NCI-H2227 (cell line): Measurements from ENCODE around the gene NIT1.

Experiments used
- DNase-seq: peaks from one replicate; lab custom pipeline; 2025; ENCODE audit not compliant: unreplicated experiment; lab: John Stamatoyannopoulos, UW

NIT1 gene

DNA sequence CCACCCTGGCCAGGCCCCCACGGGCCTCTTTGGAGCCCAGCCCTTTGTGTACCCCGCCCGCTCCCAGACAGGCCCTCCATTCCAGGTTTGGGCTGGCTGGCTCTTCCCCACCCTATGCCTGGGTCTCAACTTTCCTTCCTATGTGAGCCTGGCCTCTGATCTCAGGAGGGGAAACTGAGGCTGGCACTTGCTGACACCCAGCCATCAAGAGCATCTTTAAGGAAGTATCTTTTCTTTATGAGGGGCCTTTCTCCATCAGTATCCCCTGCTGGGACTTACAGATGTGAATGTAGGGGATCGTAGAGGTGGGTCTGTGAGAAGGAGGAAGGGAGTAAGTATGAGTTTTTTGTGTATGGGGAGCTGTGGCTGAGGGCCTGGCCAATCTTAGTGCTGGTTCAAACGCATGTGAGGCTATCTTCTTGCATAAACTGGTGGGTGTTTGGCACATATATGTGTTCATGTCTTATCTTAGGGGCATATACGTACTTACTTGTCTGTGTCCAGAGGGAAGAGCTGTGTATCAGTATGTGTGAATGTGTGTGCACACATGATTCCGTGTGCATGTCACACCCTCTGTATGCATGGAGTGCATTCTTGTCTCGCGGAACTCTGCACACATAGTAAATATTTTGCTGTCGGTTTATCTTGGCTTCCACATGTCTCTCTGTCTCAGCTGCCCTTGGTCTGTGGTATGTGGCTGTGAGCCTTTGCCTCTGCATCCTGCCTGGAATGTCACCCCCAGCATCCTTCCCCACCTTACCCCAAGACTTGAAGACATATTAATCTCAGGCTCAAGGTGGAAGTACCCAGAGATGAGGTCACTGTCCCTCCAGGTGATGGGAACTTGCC lies 33.9 kb upstream of the NIT1 start:
- DNase-seq: no peak

DNA sequence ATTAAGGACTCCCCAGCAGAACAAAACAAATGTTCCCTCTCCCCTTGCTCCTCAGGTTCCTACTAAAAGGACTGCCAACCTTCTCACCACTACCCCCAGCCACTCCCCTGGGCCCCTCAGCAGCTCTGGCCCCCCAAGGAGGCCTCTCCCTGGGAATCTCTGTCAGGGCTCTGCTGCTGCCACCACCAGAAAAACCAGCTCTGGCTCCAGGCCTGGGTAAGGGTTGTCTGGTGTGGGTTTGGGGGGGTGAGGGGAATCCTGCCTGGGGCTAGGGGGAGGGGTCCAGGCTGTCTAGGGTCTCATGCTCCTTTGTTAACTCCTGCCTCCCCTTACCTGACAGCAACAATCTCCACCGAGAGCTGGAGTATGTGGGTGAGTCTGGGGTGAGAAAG lies 33.3 kb upstream of the NIT1 start:
- DNase-seq: no peak

DNA sequence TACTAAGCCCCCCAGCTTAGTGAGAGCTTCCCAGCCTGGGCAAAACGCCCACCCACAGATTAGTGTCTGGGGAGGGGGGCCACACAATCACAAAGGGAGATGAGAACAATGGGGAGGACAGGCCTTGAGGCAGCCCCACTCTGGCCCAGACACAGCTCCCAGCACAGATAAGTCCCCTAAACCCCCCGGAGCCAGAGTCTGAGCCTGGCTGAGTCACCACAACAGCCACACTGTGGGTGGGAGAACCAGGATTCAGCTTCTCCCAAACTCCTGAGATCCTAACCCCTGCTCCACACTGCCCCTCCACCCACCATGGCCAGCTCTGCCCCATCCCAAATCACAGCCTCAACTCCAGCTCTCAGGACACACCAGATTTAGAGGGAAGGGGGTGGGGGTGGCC lies 32.7 kb upstream of the NIT1 start:
- DNase-seq: no peak

DNA sequence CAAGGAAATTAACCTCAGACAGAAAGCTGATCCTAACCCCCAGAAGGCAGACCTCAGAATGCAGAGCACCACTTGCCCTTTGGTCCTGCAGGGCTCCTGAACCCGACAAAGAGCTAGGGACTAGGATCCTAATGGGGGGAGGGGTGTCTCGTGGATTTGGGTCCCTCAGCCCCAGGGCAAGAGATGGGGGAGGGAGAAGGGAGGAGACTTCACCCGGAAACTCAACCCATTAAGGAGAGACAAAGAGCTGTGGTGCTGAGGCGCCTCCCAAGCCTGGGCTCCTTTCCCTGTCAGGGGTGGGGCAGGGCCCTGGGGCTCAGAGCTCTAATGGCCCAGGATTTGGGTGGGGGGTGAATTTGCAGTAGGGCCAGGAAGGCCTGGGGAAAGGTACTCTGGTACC lies 31.4 kb upstream of the NIT1 start:
- DNase-seq: no peak

DNA sequence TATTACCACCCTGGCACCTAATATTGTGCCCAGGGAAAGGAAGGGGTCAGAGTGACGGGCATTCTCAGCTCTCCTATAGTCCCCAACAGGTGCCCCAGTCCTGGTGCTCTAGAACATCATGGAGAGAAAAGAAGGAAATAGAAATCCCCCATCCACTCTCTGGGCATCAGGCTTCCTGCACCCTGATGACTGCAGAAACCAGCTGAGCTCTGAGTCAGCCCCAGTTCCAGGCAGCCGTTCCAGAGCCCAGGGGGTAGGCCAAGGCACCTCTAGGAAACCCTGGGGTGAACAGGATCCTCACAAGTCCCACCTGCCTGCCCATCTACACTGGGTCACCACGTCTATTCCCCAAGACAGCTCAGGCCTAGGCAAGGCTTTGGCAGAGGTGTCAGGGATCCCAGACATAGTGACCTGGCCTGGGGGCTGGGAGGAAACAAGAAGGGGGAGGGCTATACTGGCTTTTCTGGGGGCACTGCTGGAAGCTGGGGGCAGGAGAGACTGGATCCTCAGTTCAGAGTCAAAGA lies 29.3 kb upstream of the NIT1 start:
- DNase-seq: no peak

GRCh38 chr1:161089251-161089924 lies 28.5 kb upstream of the NIT1 start, which contains the start of gene NECTIN4:
NECTIN4 (minus strand) TSS chr1:161089558; CDS start chr1:161089296, 262 bp downstream.
- DNase-seq: no peak

DNA sequence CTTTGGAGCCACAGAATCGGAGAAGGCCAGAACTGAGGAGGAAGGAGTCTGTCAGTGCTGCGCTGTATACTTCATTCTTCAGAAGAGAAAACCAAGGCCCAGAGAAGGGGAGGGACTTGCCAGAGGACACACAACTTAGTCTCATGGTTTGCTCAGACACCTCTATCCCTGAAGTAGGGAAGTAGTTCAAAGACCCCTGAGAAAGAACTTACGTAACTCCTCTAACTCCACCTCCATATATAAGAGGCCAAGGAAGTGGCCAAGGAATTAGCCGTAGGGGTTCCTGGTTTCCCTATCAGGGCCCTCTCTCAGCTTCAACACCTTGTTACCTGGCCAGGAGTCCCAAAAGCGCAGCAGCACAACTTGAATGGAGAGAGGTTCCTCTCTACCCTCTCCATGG lies 28.0 kb upstream of the NIT1 start:
- DNase-seq: no peak

GRCh38 chr1:161090617-161091016 lies 27.3 kb upstream of the NIT1 start:
- no peak for DNase-seq

DNA sequence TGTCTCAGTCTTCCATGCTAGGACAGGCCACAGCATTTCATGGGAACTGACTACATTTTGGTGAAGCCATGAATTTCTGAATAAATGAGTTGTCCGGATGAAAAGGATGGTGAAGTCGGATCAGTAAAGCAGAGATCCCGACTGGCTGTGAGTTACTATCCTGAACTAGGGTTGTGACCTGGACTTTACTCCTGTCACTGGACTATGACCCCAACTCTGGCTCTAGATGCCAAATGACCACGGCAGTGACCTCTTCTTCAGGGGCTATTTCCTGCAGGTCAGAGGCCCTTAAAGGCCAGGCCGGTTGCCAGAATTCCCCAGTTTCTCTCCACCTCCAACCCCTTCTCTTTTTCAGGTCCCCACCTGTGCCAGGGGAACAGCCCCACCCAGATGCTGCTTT lies 26.8 kb upstream of the NIT1 start:
- no peak for DNase-seq

GRCh38 chr1:161091796-161092507 lies 26.0 kb upstream of the NIT1 start:
- DNase-seq: no peak

GRCh38 chr1:161092621-161093028 lies 25.3 kb upstream of the NIT1 start:
- no peak for DNase-seq

DNA sequence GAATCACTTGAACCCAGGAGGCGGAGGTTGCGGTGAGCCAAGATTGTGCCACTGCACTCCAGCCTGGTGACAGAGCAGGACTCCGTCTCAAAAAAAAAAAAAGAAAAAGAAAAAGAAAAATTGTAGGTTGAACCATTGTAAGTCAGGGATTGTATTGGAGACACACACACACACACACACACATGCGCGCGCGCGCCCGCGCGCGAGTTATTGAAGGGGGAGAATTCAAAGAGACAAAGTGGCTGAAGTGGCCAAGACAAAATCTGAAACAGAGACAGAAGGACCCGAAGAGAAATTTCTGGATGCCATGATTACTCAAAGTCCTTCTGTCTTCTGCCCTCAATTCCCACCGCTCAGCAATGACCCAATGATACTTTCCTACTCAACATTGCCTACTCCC lies 23.4 kb upstream of the NIT1 start:
- no peak for DNase-seq

GRCh38 chr1:161095230-161095629 lies 22.7 kb upstream of the NIT1 start:
- DNase-seq: no peak

- DNase-seq: no peak
Measured at GRCh38 chr1:161096015-161096414, 21.9 kb upstream of the NIT1 start.

DNA sequence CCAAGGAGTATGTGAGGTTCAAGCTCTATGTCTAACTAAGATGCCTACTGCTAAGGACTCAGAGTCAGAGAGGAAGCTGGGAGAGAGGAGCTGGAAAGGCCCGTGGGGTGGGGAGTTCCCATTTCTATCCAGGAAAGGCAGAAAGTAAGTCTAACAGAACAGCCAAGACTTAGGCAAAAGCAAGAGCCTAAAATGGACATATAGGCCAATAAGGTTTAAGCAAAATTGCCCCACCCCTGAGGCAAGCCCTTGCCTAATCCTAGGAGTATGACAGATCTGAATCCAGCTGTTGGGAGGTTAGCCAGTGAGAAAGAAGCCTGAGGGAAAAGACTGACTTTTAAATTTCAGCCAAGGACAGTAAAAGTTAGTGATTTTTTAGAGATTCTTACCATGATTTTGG lies 21.4 kb upstream of the NIT1 start:
- no peak for DNase-seq

GRCh38 chr1:161098210-161099068 lies 19.5 kb upstream of the NIT1 start, which contains the start of gene KLHDC9:
KLHDC9 (plus strand) TSS chr1:161098361; CDS start chr1:161098536, 175 bp downstream.
- peak; percentile 94 for DNase-seq

DNA sequence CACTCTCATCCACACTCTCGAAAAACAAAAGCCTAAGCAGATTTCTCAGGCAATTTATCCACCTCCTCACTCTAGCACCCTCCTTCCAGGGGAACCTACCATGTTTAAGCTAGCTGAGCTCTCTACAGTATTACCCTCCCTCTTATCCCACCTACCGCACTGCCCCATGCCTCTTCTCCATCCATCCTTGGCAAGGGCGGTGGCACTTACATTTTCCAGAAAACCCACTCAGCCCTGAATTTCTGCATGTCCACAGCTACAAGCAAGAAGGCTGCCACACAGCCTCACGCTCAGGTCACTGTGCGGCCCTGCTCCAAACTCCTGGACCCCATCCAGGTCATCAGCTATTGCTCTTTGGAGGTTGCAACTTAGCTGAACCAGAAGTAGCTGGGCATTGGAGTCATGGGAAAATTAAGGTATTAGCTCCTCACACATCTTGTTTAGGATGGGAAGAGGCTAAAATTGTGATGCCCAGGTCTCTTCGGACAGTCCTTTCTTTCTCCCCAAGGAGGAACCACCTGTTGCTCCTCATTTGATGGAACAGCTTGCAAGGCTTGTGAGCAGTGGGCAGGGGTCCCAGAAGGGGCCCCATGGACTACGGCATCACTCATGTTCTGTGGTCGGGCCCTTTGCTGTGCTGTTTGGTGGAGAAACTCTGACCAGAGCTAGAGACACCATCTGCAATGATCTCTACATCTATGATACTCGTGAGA lies 18.7 kb upstream of the NIT1 start:
- no peak for DNase-seq

- no peak for DNase-seq
Measured at GRCh38 chr1:161100556-161100955, 17.3 kb upstream of the NIT1 start.

- DNase-seq: no peak
Measured at GRCh38 chr1:161106431-161106830, 11.5 kb upstream of the NIT1 start.

- no peak for DNase-seq
Measured at GRCh38 chr1:161111117-161111516, 6.8 kb upstream of the NIT1 start.
